GDM1 (cell line): ENCODE results near the gene TMPRSS11D.

Source experiments
- DNase-seq: peaks from one replicate; lab custom pipeline; 2025; lab: John Stamatoyannopoulos, UW

TMPRSS11D gene, protein sequence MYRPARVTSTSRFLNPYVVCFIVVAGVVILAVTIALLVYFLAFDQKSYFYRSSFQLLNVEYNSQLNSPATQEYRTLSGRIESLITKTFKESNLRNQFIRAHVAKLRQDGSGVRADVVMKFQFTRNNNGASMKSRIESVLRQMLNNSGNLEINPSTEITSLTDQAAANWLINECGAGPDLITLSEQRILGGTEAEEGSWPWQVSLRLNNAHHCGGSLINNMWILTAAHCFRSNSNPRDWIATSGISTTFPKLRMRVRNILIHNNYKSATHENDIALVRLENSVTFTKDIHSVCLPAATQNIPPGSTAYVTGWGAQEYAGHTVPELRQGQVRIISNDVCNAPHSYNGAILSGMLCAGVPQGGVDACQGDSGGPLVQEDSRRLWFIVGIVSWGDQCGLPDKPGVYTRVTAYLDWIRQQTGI

DNA sequence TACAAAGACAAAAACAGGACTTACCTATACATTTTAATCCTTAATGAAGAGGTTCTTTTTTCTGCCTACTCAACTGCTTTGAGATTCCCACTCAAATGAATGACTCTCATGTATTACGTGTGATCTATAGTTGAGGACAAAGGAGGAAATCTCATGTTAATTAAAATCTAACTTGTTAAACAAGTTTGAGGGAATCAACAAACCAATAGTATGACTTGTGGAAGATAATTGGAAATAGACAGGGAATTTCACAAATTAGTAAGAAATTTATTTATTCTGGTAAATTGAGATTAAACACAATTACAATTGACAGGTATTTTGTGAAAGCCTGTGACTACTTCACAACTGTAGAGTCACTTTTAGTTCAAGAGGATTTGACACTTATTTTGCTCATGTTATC, at the start of gene TMPRSS11D:
TMPRSS11D (minus strand) TSS at position 101 of the 400 bp plus-strand sequence; CDS start at position 32, 69 bp downstream.
- DNase-seq, result no peak

DNA sequence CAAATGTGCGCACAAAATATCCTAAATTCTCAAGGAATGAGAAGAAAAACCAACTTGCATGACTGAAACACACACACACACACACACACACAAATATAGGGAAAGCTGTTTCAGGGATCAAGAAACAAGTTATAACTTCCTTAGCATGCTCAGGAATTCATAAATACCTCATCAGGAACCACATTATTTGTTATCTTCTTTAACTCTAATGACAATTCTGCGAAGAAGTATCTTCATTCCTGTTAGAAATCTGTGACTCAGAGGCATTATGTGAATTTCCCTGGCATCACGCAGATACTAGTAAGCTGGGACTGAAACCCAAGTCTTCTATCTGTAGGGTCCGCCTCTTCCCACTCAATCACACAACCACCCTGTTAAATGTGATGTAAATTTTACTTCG, 49.2 kb upstream of the TMPRSS11D start:
- DNase-seq, result no peak

DNA sequence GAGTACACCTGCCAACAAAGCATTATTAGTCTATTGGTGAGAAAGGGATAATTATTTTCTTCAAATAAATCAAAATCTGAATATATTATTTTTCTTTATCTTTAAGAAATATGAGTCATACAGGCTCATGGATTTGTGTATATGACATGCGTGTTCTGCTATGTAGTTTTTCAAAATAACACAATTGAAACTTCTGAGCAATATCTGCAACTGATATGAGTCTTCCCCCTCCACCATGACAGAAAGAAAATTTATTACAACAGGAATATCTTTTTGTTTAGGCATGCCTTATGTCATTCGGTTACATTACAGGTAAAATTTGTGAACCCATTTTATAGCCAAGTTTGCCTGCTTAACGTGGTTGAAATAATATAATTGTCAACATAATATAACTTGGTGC, 47.5 kb upstream of the TMPRSS11D start:
- no peak for DNase-seq

DNA sequence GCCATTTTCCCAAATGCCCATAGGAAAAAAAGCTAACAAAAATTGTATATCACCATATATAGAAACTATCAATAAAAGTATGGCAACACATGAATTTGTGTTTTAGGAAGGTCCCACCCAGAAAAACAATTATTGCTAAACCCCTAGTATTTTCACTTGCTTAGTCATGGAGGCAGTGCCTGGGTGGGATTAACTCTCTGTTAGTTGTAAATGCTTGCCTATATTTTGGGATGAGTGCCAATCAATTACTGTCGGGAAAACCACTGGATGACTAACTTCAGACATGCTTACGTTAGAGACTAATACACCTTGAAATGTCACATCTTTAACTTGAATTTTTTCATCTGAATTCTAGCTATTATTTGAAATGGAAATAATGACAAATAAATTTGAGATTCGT, 45.6 kb upstream of the TMPRSS11D start:
- DNase-seq, result no peak

DNA sequence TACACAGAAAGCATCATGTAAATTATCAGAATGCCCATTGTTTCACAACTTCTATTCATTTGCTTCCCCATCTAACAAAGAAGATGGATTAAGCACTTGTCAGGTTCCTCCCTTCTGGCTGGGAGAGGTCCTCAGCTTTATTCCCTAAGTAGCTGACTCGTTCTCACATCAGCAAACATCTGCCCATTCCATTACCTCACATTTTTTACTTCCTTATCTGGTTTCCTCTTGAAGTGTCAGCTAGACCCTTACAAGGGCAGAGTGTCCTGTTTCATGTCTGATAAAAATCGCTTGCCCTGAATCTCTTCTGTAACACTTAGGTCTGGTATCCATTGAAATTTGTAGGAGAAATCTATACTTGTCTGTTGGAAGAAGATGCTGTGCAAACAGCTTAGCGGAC, 44.7 kb upstream of the TMPRSS11D start:
- no peak for DNase-seq

DNA sequence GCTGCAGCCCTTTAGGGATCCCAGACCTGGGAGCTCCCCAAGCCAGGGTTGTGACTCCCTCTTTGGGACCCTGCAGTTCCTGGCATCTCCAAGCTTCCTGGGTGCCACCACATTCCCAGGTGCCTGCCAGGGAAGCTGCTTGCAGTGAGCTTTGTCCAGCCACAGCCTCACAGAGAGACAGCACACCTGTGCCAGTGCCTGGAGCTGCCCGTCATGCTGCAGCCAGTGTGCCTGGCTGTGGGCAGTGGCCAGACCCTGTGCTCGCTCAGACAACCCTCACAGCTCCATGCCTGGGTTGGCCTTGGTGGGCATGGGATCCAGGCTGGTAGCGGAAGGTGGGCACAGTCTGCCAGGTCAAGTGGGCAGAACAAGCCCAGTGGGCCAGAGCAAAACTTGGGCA, 43.4 kb upstream of the TMPRSS11D start:
- DNase-seq, result no peak

DNA sequence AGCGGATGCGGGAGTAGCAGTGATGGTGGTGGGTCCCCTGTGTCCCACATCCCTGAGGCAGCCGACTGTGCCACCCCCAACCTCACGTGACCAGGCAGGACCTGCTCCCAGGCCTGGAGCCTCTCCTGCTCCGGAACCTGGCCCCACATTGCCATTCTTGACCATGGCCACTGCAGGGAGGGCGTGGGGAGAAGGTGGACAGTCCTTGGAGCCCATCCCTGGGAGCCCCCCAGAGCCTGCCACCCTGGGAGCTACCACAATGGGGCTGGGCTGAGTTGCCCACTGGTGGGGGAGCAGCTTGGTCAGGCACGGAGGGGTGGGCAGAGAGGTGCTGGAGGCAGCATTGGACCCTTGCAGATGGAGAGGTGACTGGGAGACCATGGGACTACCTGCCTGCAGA, 42.7 kb upstream of the TMPRSS11D start:
- no peak for DNase-seq

DNA sequence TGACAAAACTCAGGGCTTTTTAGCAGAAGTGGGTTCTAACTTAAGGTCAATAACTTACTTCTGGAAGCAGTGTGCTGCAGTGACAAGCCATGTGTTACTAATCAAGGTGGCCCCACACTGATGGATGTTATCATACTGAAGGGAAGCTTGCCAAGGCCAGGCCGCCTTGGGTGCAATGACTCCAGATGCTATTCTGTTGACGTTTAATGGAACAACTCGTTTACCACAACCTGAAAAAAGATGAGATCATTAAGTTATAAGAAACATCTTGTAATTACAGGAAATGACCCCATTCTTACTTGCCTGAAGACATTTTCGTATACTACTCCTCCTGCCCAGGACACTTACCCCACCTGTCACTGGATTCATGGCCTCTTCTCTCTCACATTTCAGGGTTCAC, 38.9 kb upstream of the TMPRSS11D start:
- no peak for DNase-seq

DNA sequence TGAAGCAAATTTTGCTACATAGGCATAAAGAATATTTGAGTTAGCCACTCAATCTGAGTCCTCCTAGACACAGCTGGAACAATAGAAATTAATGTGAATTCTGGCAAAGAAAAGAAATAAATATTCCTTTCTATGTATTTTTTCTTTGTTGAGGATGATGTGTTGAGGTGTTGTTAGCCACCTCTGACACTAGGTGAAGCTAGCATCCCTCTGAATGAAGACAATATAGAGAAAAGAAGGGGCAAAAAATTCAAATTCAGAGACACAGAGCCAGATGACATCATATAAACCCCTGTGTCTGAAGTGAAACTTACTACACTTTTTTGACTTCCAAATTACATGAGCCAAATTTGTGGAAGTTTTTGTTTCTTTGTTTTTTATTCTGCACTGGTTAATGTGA, 34.6 kb upstream of the TMPRSS11D start:
- DNase-seq, result no peak

DNA sequence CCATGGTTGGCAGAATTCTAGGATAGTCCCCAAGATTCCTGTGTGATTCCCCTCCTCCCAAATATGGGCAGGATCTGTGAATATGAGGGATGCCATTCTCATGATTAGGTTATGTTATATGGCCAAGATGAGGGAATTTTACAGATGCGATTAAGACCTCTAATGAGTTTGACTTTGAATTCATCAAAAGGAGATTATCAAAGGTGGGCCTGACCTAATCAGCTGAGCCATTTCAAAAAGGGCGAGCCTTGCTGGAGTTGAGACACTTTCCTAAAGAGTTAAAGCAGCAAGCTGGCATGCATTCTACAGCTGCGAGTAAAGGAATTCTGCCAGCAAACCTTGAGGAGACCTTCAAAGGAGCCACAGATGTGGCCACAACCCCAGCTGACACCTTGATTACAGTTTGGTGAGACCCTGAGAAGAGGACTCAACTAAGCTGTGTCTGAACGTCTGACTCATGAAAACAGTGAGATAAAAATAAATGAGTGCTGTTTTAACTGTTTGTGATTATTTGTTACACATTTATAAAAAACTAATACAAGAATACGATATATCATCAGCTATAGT, 31.7 kb upstream of the TMPRSS11D start:
- no peak for DNase-seq

DNA sequence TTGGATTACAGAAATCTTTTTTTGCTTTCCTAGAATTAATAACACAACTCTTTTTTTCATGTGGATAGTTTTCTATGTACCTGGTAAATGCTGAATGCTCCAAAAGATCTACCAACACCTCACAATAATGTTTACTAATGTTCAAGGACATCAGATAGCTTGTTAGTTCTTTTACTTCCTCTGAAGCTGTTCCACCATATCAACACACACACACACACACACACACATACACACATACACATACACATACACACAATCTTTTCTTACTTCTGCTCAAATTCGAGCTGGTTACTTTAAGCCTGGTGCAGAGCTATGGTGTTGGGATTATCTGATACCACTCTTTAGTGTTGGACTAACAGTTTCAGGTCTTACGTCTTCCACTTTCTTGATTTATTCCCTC, 28.3 kb upstream of the TMPRSS11D start:
- DNase-seq, result no peak

DNA sequence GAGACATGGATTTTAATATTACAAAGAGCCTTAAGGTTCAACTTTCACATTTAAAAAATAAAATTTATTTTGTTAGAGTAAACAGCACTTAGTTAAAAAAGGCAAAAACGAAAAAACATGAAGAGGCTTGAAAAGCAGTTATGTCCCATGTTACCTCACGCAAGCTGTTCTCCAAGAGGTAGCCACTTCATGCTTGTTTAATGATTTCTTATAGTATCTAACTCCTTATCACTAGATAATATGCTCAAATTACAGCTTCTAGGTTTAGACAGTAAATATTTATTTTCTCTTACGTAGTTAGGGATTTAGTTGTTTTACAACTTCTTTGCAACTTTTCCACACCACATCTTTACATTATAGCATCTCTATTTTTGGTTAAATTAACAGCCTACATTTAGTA, 27.8 kb upstream of the TMPRSS11D start:
- no peak for DNase-seq

DNA sequence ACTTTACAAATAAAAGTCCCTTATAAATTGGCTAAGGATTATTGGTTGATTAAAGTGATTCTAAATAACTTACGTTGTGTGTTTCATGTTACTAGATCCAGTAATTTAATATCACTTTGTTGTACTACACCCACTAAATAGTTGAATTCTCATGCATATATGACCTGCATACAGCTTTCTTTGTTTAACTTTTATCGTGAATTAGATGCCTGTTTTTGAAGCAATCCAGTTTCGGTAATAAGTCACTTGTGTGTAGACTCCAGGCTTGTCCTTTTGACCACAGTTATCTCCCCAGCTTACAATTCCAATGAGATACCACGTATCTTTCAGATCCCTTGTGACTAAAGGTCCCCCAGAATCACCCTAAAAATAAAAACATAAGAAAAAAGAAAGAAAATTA, 27.3 kb upstream of the TMPRSS11D start:
- no peak for DNase-seq

DNA sequence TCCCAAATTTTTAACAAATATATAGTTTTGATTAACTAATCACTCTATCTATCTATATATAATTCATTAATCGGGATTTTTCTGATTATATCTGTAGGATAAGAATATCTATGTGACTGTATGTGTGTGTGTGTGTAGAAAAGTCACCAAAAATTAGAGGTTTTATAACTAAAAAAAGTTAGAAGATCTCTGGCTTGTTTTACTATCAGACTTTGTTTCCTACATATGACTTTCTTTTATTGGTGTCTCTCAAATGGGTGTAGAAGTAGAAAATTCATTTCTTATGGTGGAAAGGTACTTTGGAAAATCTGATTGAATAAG, 26.7 kb upstream of the TMPRSS11D start:
- no peak for DNase-seq

DNA sequence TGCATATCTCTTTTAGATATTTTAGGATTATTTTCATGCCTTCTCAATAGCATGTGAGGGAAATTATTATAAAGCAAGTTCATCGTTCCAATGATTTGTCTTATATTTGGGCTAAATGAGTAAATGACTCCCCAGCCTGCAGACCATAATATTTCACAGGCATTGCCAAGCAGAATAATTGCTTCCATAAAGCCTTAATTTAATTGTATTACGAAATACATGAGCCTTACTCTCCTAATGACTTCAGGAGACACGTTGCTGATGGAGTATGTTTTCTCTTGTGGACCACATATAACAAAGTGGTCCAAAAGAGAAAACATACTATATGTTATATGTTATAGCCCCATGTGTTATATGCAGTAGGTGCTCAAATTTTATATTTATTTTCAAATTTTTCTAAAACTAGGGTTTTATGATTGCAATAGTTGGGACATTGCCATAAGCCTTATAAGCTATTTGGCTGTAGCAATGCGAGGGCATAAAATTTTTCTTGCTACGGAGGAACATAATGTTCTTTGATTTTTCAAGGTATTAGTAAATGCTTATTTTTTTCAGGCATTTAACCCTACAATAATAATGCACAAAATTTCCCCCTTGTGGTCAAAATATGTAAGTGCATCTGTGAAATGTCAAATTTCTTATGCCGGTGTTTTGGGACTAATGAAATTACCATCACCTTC, 26.2 kb upstream of the TMPRSS11D start:
- DNase-seq, result no peak

DNA sequence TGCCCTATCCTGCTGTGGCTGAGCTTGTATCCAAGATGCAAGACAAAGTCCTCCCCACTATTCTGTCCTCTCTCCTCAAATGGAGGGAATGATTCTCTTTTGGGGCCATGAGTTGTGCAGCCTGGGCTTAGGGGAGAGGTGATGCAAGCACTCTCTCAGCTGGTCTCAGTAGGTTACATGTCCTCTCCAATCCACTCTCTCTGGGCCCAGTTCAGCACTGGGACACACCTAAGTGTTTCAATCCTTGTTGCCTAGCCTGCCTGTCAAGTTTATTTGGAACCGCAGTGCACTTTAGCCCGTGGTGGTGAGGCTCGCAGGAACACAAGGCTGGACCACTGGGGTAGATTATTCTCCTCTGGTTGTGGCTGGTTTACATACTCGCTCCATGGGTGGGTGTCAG, 23.8 kb upstream of the TMPRSS11D start:
- DNase-seq, result no peak

DNA sequence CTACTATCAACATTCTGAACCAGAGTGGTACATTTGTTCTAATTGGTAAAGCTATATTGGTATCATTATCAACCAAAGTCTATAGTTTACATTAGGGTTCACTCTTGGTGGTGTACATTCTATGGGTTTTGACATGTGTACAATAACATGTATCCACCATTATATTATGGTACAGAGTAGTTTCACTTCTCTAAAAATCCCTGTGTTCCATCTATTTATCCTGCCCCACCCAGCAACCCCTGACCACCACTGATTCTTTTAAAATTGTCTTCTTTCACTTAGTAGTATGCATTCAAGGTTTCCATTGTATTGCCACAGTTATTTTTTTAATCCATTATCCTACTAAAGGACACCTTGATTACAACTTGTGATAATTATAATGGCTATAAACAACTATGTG, 15.3 kb upstream of the TMPRSS11D start:
- DNase-seq, result no peak

DNA sequence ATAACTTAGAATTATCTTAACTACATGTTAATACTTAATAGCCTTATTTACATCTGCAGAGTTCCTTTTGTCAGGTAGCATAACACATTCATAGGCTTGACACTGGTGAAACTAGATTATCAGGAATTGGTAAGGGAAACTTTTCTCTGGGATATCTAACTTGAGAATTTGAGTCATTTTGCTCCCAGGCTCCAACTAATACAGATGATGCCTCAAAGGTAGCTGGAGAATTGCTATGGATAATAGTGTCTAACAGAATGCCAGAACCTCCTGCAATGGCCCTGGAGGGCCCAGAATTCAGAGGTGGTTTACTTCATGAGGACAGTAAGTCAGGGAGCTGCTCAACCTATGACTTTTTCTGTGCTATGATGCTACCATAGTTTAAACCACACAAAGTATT, 13.9 kb upstream of the TMPRSS11D start:
- no peak for DNase-seq

DNA sequence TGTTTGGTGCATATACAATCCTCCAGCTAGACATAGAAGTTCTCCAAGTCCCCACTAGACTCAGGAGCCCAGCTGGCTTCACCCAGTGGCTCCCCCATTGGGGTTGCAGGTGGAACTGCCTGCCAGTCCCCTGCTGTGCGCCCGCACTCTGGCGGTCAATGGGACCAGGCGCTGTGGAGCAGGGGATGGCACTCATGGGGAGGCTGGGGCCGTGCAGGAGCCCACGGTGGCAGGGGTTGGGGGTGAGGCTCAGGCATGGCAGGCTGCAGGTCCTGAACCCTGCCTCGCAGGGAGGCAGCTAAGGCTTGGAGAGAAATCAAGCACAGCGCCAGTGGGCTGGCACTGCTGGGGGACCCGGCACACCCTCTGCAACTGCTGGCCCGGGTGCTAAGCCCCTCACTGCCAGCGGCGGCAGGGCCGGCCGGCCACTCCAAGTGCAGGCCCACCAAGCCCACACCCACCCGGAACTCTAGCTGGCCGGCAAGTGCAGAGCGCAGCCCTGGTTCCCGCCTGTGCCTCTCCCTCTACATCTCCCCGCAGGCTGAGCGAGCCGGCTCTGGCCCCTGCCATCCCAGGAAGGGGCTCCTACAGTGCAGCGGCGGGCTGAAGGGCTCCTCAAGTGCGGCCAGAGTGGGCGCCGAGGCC, 12.7 kb upstream of the TMPRSS11D start:
- no peak for DNase-seq

DNA sequence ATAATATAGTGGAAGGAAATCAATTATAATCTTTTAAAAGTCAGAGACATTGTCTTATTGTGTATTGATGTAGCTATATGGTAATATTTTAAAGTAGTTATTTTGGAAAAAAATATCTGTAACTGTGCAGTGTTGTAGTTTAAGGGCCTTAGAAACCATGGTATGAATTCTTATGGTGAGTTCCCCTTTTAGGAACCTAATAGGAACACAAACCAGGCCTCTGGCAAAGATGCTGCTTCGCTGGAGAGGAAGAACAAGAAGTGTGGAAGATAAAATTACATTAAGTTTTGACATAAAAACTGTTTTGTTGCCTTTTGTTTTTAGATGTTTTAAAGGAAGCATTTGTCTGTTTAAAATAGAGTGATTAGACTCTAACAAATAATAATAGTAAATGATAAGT, 10.9 kb upstream of the TMPRSS11D start:
- DNase-seq, result no peak

DNA sequence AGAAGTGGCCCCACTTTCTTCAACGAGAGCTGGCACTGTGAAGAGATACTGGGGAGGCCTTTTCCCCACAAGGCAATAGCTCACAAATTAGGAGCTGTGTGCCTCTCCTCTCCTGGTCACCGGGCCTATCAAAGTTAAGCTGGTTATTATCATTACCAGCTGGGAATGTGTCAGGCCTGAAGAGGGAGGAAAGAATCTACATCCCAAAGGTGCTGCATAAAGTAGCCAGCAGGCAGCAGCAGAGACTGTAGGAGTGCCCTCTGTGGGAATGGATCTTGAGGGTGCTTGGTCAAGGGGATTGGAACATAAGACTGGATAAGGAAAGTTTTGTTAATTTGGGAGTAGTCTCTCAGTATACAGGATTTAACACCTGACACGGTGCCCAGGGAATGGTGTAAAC, 9.1 kb upstream of the TMPRSS11D start:
- no peak for DNase-seq

DNA sequence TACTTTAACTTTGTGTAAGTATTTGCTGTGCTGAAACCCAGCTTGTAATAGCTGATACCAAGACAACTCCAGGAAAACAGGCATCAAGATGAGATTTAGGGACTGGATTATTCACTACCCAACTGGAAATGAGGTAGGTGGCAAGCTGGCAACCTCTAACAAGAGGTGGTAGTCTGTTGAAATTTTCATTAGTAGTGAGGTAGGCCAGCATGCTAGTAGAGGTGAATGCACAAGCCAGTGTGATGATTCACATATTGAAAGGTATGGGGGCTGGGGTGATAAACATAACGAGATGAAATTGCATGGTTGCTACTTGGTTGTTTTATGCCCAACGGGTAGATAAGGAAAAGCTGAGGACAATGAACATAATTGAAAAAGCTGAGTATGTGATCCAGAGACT, 8.5 kb upstream of the TMPRSS11D start:
- DNase-seq, result no peak

DNA sequence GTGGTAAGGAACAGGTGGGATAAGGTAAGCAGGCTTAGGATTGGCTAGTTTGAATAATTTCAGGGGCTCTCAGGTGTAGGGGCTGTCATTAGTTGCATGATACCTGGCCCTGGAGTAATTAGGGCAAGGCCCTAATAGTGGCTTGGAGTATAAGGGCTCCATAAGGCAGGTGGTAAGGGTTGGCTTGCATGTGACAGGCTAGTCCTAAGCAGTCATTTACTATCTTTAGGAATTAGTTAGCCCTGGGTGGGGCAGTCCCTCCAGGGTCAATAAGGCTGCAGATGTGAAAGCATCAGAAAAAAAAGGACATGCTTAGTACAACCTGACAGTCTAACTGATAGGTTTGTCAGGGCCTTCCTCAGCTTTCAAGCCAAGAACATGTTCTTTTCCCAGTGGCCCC, 7.8 kb upstream of the TMPRSS11D start:
- DNase-seq, result no peak
